Fibroblast of villous mesenchyme (primary cell): ENCODE data around the gene TEKT2. TPM values are rescaled to one million over a fixed set of nuclear protein-coding genes. Genes with fewer than 3 reads are reported as not detected.

Experiments used
- DNase-seq: peaks from one replicate; pipeline ENCODE4 v3.0.0-alpha.2; 2010; ENCODE audit warnings: low read depth
- H3K4me3 ChIP-seq: 2 replicates; pipeline ENCODE4 v1.5.1; 2011; ENCODE audit warnings: low read depth, mild to moderate bottlenecking, low read length
- CTCF ChIP-seq: IDR thresholded peaks from 2 replicates; pipeline ENCODE4 v1.5.1; 2012; ENCODE audit warnings: low read depth, mild to moderate bottlenecking, low read length; ENCODE audit not compliant: insufficient read depth
- total RNA-seq: library from RNA; depleted of rRNA; stranded (reverse); fragments of >200 nt; gene quantifications from 2 replicates; pipeline ENCODE4 v1.2.3, GENCODE V29; 2012

TEKT2 gene
- total RNA-seq, 1 donor, result not detected

- TF ChIP-seq CTCF, result no peak
- DNase-seq, result no peak
- H3K4me3 ChIP-seq, result no peak overlapping the region
Observed at GRCh38 chr1:36122062-36123030, 38.5 kb downstream of the TEKT2 start.

GRCh38 chr1:36123356-36123755 is 39.5 kb downstream of the TEKT2 start:
- no peak for DNase-seq
- no peak for TF ChIP-seq CTCF
- no peak overlapping the region for H3K4me3 ChIP-seq

DNA sequence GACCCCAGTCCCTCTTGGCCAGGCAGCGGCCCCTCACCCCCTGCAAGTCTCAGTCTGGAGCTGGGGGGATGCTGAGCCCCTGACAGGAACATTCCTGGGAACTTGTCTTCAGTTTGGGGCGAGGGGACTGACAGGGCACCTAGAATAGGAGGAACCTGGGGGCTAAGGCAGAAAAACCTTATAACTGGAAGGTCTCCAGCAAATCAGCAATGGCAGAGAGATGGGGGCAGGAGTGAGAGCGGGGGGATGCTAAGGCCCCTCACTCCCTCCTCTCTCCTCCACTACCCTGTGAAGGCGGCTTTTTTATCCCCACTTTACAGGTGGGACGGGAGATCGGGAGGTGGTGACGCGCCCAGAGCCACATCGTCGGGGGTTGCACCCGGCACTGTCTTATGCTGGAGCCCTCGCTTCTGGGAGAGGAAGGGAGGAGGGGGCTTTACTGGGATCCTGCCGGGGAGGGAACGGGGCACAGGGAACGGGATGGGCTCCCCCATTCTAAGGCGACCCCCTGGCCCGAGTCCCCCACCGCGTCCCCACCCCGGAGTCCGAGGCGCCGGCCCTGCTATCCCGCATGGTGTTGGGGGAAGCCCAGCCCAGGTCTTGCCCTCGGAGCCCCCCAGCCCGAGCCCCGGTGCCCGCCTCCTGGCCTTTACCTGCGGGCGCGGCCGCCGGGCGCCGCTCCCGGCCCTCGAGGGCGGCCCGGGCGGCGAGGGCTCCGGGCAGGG is 40.7 kb downstream of the TEKT2 start:
- TF ChIP-seq CTCF, result no peak
- no peak for DNase-seq
- peak overlapping the region; percentile 23 for H3K4me3 ChIP-seq

DNA sequence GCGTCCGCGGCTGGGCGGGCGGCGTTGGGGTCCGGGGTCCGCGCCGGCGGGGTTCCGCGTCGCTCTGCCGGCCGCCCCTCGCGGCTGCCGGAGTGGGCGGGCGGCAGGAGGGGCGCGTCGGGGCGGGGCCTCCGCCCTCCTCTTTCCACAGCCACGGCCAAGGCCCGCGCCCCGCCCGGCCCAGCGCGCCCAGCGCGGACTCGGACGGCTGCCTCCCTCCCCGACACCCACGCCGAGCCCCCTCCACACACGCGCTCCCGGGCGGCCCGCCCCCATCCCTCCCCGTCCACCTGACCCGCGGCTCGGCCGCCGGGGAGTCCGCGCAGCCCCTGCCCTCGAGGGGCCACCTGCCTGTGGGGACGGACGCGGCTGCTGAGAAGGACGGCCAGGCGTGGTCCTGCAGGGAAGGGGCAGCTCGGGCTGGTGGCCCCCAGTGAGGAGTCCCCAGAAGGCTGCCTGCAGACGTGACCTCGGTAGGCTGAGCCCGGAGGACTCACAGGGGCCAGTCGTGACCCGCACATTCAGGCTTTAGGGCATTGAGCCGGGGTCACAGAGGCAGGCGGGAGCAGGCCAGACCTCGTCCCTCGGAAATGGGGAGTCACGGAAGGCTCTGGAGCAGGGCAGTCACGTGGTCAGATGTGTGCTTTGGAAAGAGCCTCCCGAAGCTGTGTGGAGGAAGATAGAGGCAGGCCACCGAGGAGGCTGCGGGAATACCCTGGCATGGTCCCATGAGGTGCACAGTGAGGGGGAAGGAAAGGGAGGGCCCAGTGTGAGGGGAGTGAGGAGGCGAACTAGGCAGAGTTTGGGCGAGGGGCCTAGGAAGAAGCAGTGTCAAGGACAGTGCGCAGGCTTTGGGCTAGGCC is 41.5 kb downstream of the TEKT2 start, which contains the start of gene COL8A2:
Gene COL8A2 (minus strand): TSS at position 94 of the 863 bp plus-strand sequence. CDS start 24,980 bp downstream, outside the sequence.
- H3K4me3 ChIP-seq, result peak within 1 kb of the TSS; percentile 42
- TF ChIP-seq CTCF, result no peak
- DNase-seq, result no peak

DNA sequence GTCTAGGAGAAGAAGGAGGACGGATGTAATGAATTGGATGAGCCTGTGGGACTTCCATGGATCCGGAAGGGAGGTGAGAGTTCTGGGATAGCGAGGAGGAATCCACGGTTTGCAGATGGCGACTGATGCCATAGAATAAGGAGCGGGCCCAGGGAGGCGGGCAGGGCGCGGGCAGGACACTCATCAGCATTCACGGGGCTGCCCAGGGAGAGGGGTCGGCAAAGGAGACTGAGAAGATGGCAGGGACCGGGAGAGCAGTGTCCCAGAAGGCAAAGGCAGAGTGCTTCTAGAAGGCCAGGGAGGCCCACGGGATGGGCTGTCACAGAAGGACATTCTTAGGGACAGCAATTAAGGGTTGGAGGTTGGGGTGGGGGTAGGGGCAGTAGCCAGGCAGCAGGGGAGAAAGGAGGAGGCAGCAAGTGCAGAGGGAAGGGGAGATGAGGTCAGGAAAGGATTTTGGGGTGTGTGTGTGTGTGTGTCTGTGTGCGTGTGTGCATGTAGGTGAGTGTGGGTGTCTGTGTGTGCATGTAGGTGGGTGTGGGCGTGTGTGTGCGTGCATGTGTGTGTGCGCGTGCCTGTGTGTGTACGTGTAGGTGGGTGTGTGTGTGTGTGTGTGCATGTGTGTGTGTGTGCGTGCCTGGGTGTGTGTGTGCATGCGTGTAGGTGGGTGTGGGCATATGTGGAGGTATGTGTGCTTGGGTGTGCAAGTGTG is 42.3 kb downstream of the TEKT2 start:
- H3K4me3 ChIP-seq, result no peak overlapping the region
- no peak for TF ChIP-seq CTCF
- DNase-seq, result no peak
